Stimulated activated CD4-positive, alpha-beta T cell treated with anti-CD3 and anti-CD28 coated beads, Interleukin-2, amount 100 ng/mL, for 24 hours (primary cell): Measurements from ENCODE around the gene GPR153.
"Not testable (repeated sequence)": the region's sequence is repeated elsewhere in the genome, so short reads cannot be mapped to it uniquely, and the experiment has no call there.

Experiments used
- DNase-seq, 2 donors: peaks; one replicate each; pipeline ENCODE4 v3.0.0-alpha.2; 2020

Gene GPR153

DNA sequence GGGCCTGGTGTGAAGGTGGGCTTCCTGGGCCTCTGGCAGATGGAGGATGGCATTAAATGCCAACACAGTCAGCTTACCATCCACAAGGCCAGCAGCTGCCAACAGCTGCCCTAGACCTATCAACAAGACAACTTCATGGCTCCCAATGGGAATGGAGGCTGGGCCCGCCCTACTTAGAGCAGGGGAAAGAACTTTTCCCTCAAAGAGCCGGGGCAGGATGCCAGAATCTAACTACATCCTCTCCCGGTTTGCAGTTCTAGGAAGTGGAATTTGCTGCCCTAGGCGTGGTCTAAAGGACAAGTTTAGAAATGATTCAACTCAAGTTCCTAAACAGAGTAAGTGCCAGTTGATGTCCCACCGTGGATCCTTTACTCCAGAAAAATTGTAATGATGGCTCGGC, 38.3 kb downstream of the GPR153 start:
- DNase-seq: no peak

DNA sequence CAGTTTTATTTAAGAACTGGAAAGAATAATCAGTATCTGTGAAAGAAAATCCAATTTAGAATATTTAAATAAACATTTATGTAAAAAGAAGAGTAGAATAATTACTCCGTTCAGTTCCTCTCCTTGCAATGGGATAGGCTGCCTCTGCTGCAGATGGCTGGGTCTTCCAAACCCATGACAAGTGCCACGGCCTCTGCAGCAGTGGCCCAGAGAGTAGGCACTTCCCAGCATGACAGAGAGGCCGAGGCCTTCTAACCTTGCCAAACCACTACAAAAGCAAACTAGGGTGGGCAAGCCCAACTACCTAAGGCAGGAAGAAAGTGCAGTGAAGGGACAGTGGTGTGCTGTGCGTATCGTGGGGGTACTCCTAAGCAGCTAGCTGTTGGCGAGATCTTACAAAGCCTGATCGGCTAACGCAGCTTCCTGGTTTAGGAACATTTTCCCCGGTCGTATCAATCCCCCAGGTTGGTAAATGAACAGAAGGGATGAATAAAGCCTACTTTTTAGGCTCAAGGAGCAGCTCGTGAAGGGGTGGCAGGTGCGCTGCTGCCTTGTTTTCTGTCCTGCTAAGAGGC, 39.6 kb downstream of the GPR153 start:
- DNase-seq: no peak

DNA sequence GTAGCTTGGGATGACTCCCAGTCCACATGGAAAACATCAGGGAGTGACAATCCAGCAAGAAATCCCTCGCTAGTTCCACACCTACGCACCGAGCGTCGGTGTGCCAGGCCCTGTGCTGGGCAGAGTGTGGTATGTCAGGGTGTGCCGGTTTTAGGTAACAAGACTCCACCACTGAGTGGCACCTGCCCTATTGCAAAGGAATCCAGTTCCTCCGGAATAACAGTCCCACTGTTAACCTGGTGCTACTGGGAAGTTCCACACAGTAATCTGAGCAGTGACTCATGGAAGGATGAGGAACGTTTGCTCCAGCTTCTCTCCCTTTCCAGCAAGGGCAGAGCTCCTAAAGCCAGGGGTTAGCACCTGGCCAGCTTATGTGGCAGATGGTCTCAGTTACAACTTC, 40.7 kb downstream of the GPR153 start:
- no peak for DNase-seq

DNA sequence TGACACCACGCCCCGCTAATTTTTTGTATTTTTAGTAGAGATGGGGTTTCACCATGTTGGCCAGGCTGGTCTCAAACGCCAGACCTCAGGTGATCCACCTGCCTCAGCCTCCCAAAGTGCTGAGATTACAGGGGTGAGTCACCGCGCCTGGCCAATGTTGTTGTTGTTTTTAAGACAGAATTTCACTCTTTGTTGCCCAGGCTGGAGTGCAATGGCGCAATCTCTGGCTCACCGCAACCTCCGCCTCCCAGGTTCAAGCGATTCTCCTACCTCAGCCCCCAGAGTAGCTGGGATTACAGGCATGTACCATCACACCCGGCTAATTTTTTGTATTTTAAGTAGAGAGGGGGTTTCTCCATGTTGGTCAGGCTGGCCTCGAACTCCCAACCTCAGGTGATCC, 41.3 kb downstream of the GPR153 start:
- not testable (repeated sequence) for DNase-seq

DNA sequence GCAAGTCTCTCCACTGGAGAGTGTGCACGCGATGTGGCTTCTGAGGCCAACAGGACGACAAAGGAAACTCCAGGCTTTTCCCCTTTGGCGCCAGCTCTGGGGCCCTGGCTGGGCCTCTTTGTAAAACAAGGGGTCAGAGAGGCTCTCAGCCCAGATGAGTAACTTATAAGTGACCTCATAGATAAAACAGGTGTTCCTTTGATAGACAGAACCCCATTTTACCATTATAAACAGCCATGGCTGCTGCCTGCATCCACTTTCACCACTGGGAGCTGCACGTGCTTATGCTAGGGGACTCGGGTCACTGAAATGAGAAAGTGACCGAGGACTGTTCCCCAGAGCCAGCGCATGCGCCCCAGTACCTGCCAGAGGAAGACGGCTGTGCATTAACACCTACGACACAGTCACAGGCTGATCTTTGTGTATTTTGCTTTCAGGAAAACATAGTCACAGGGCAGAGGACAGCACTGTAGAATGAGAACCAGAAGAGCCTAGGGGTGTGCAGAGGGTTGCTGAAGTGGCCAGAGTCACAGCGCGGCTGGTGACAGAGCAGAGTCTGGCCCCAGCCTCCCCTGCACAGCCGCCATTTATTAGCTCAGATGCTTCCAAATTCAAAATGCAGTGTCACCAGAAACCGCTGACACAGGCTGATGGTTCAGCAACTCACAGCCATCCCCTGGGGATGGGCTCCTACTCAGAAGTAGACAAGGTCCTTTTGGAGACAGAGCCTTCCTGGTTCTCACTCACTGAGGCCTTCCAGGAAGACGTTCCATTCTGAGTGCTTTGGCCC, 42.3 kb downstream of the GPR153 start:
- DNase-seq: no peak

DNA sequence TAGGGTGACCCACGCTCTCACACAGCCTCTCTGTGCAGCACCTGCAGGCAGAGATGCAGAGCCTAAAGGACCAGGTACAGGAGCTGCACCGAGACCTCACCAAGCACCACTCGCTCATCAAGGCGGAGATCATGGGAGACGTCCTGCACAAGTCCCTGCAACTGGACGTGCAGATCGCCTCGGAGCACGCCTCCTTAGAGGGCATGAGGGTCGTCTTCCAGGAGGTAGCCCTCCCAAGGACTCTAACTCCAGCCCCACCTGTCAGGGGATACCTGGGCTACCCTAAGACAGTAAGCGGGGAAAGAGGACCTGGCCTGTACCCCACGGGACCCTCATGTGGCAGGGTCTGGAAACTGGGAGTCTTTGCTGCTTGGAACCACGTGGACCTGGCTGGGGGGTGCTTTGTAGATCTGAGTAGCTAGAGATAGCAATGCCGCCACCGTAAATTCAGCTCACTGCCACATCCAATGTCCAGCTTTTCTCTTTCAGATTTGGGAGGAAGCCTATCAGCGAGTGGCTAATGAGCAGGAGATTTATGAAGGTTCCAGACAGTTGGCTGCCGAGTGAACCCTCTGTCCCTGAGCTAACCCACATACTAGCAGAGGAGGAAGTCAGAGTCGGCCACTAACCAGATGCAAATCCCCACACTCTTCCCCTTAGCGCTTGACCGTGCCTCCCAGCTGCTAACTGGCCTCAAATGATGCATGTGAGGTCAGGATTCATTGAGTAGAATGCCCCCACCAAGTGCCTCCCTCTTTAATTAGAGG, 48.5 kb downstream of the GPR153 start:
- DNase-seq: no peak

DNA sequence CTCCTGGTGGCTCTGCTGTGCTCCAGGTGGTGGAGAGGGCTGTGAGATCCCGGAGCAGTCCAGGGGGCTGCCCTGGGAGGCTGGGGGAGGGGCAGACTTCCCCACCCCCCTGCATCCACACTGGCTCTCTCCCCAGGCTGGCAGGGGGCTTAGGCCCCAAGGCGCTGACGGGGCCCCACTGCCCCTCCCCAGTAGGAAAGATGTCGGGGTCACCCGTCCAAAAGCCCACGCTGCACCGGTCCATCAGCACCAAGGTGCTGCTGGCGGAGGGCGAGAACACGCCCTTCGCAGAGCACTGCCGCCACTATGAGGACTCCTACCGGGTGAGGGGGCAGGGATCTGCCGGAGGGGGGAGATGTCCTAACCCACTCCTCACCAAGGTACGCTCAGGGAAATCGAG, 49.2 kb downstream of the GPR153 start:
- DNase-seq: no peak

DNA sequence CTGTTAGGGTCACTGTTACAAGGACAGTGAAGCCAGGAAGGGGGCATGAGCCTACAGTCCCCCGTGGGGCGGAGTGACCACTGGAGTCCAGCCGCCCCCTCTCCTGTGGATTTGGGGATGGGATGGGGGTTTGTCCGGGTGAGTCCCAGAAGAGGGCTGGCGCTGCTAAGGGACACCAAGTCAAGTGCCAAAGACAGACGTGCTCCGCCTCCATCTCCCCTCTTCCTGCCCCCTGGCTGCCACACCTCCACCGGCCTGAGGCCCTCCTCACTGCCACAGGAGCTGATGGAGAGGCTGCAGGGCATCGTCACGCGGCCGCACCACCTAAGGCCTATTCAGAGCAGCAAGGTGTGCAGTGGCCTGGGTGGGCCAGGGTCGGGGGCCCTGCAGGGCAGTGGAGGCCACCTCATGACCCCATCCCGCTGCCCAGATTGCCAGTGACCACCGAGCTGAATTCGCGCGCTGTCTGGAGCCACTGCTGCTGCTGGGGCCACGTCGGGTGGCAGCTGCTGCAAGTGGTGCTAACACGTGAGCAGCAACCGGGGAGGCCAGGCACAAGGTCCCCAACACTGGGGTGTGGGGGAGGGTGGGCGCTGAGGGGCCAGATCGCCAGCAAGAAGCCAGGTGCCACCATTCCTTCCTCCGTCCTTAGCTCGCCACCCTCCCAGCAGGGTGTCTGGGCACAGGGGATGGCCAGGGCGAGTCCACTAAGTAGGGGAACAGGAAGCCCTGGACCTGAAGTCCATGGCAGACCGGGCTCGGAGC, 50.1 kb downstream of the GPR153 start:
- no peak for DNase-seq

DNA sequence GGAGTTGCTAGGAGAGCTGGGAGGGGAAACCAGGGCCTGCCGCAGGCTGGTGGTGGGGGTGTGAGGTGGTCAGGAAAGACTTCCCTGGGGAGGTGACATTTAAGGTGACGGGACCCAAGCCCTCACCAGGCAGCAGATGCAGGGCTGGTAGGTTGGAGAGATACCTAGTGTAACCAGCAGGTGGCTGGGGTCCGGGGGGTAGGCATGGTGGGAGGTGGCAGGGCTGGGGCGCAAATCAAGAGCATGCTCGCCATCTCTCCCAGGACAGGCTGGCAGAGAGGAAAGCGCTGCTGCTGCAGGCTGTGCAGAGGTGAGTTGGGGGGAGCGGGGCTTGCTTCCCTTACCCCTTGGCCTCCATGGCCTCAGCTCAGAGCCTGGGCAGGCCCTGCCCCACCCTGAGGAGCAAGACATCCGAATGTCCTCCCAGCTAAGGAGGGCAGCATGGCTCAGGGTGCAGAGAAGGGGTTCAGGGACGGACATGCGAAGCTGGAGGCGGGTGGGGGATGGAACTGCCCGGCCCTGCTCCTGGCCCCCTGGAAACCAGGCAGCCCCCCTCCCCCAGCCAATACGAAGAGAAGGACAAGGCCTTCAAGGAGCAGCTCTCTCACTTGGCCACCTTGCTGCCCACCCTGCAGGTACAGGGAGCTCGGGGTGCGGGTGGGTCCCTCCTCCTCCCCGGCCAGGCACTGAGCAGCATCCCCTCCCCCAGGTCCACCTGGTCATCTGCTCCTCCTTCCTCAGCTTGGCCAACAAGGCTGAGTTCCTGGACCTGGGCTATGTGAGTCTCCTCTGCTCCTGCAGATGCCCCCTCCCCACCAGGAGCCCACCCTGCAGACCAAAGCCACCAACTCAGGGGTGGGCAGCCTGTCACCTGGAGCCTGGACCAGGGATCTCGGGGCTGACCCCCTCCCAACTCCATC, 51.0 kb downstream of the GPR153 start:
- DNase-seq: peak; percentile 31 to 33

DNA sequence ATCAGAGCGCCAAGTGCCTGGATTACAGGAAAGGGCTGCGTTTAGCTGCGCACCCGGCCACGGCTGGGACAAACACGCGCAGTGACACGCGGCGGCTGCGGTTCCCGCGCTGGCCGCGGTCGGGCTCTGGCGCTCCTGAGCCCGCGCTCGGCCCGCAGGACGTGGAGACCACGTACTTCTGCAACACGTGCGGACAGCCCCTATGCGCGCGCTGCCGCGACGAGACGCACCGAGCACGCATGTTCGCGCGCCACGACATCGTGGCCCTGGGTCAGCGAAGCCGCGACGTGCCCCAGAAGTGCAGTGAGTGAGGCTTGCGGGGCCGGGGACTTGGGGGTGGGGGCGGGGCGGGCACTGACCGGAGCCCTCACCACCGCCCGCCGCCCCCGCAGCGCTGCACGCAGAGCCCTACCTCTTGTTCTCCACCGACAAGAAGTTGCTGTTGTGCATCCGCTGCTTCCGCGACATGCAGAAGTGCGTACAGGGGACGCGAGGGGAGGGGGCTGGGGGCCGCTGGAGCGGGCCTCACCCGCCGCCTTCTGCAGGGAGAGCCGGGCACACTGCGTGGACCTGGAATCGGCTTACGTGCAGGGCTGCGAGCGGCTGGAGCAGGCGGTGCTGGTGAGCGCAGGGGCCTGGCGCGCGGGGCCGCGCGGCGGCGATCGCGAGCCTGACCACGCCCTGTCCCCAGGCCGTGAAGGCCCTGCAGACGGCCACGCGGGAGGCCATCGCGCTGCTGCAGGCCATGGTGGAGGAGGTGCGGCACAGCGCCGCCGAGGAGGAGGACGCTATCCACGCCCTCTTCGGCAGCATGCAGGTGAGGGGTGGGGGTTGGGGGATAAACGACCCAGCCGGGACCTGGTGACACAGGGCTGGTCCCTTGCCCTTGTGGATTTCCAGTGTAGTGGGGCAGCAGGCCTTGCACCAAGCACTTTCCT, 51.9 kb downstream of the GPR153 start:
- peak; percentile 26 to 49 for DNase-seq

DNA sequence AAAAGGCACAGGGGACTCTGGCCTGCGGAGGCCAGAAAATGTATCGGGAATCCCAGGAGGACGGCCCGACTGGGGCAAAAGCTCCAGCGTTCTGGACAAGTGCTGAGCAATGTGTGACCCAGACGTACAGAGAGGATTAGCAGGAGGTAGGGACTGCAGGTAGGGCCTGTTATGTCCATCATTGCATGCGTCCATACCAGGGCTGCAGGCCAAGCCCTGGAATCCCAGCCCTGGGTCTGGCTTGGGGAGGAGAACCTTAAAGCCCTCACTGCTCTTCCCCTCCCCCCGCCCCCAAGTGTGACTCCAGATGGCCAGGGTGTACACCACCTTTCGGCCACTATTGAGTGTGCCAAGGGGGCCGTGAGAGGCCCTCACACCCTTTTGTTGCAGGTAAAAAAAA, 53.0 kb downstream of the GPR153 start:
- no peak for DNase-seq

DNA sequence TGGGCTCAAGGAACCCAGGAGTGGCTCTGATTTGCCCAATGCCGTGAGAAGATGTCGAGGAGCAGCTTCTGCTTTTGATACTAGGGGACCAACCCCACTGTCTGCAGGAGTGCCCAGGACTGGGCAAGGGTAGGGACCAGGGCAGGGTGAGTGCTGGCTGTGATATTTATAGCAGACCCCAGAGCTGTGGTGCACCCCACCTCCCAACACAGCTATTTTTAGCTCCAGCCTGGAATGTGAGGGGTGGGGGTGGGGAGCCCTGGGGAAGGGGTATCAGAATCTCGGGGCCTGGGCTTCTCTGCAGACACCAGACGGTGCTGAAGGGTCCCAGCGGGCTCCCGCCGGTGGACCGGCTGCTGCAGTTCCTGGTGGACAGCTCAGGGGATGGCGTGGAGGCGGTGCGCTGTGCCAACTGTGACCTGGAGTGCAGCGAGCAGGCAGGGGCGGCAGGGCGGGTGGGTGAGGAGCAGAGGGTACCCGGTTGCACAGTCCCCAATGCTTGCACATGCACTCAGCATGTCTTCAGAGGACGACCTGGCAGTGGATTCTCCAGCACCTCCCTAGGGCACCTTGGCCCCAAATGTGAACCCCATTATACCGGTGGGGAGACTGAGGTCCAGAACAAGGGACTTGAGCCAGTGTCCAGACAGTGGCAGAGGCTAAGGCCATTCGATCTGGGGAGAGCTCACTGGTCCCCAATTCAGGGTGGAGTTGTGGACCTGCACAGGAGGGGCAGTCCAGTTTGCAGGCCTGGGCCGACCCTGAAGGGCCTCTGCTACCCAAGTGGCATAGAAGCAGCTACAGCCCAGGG, 53.6 kb downstream of the GPR153 start:
- no peak for DNase-seq

DNA sequence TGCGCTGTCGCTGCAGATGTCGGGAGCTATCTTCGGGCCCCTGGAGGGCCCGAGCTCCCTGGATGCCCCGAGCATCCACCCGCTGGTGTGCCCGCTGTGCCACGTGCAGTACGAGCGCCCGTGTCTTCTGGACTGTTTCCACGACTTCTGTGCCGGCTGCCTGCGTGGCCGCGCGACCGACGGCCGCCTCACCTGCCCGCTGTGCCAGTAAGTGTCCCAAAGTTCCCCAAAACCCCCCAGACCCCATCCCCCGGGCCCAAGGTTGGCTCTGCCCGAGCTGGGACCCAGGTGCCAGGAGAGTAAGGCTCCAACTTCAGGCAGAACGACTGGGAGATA, 54.4 kb downstream of the GPR153 start:
- DNase-seq: no peak

DNA sequence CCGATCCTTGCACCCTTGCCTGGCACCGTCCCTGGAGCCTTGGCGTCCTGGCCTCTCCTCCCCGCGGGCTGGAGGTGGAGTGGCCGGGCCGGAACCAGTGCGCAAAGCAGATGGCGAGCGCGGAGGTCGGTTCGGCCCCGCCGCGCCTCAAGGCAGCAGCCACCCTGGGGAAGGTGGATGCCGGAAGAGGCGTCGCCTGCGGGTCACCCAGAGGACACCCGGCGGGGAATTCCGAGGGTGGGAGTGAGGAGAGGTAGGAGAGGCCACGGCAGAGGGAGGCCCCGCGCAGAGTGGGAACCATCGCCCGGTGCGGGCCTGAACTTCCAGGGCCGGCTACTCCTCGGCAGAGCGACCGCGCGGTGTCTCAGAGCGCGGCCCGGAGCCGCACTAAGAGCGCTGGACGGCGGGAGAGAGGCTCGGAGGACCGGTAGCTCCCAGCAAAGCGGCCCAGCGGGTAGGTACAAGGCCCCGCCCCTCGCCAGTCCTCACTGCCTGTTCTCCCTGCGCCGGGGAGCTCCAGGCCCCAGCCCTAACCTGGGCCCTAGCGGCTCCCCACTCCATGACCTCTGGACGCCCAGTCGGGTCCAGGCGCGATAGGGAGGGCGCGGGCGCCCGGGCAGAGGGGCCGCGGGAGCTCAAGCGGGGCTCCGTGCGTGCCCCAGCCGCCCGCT, 54.9 kb downstream of the GPR153 start, which contains the start of gene RNF207:
Gene RNF207, plus strand, starts transcription at position 271 of the 671 bp plus-strand sequence. CDS start 417 bp downstream, outside the sequence.
- peak; percentile 76 to 80 for DNase-seq

DNA sequence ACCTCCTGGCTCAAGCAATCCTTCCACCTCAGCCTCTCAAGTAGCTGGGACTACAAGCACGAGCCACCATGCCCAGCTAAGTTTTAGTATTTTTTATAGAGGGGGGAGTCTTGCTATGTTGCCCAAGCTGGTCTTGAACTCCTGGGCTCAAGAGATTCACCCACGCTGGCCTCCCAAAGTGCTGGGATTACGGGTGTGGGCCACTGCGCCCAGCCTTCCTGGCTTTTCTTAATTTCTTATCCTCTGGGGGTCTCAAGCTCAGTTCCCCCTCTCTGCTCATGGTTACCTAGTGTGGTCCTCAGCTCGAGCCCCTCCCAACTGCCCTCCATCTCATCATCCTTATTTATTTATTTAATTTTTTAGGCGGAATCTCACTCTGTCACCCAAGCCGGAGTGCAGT, 58.6 kb downstream of the GPR153 start:
- no peak for DNase-seq

DNA sequence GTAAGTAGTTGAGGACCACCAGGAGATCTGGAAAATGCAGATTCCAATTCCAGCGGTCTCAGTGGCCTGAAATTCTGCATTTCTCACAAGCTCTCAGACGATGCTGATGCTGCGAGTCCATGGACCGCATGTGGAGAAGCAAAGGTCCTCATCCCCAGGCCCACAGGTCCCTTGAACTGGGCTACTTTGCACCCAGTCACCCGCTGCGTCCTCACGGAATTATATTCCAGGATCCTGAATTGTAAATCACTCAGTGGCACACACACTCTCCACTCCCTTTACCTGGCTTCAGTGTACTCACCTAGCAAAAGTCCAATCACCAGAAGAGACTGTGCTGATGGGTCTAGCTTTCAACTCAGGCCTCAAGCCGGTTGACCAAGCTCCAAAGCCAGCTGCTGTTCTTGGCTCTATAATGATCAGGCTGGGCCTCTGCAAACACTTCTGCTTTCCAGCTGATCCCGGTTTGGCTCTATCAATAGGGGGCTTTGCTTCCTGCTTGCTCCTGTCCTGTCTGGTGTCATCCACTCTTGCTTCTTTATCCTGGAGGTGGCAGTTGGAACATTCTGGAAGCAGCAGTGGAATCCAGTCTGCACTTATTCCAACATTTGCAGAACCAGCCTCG, 60.6 kb downstream of the GPR153 start:
- no peak for DNase-seq

DNA sequence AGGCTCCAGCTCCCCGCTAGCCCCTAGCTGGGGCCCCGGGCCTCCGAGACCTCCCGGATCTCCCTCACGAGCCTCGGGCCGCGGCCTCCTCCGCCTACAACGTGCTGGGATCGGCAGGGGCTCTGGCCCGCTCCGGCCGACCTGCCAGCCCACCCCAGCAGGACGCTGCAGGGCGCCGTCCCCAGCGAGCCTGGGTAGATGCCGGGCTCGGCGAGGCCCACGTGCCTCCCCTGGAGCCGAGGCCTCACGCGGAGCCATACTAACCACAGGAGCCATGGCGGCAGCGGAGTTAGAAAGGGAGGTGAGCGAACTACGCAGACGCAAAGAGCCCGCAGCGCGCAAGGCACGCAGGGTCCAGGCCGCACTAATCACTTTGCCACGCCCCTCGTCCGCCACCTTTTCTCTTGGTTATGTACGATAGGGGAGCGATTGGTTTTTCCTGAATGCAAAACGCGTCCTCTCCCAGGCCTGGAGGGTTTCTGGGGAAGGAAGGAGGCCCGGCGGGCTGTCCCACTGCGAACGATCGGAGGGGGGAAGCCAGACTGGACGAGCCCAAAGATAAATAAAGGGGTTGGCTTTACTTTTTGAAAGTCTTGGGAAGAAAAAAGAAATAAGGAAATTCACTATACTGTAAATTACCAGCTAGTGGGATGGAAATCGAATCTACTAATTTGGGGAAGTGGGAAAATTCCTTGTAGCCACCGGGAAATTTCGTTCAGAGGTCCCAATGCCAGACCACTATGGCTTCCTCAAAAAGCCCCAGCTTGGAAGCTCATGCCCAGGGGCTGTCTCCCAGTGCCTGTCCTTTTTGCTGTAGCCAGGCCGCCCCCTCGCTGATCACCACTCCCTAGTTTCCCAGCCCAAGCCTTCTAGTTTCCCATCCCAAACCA, 61.4 kb downstream of the GPR153 start, which contains the start of gene RPL22:
Gene RPL22, minus strand, starts transcription at position 298 of the 890 bp plus-strand sequence. Its CDS starts 22 bp downstream, at position 276.
- peak; percentile 98 for DNase-seq
